Measurements from ENCODE around the gene TREML4.

TREML4 gene

DNA sequence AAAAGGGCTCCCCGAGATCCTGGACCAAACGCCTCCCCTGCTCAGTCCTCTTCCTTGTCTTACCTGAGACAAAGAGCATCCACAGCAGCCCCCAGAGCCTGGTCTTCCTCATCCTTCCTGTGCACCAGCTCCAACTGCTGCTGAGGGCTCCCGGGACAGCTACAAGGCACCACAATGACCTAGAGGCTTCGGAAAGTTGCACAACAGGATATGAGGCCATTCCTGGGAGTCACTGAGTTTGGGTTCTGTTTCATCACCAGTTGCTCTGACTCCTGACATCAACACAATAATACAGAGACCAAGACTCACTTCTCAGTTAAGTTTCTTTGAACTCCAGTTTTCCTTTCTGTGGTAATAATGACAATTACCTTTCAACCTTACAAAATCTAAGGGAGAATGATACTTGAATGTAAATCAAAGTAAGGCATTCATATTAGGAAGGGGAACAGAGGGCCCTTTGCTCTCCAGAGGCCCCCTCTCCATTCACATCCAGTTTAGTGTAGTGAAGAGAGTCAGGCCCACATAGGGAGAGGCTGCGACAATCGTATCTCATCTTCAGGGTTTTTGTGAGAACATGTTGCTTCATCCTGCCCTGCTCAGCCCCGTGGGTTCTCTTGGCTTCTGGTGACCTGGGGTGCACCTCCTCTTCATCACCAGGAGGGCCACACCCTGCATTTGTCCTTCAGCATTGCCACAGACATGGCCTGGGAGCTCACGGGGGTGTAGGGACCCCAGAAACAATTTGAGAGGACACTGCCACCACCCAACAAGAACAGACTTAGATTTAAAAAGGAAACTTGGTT is 58.6 kb downstream of the TREML4 start, which contains the start of gene TREM1:
TREM1 (minus strand) TSS at position 139 of the 803 bp plus-strand sequence; CDS start at position 112, 27 bp downstream.
- DNase-seq (ENCODE audit: low spot score) = no peak

DNA sequence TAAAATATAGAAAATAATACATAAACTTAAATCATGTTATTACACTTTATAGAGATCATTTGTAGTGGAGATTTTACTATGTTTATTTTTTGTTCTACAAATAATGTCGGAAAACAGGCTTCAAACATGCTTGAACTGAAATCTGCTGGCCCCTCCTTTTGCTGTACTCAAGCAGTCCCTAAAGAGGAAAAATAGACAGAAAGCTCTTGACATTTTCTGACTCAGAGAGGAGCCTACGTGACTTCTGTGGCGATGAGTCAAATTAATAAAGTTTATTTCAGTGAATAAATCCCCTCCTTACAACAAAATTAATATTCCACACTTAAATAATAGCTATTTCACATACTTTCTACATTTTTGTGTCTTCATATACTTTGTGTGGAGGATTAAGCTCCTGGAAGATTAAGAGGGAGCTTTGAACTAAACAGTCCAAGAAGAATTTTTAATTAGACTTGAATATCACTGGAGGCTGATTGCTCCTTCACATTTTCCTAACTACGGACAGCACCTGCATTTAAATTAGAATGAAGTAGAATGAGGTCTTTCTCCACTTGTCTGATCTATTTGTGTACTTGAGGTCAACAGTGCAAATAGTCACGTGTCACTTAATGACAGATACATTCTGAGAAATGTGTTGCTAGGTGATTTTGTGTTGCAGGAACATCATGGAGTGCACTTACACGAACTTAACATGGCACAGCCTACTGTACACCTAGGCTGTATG is 60.0 kb downstream of the TREML4 start:
- no peak for DNase-seq (ENCODE audit: low spot score)
